Right ventricle myocardium inferior (tissue), 1 donor: ENCODE results near the gene PLAC8L1. TPM values are rescaled to one million over a fixed set of nuclear protein-coding genes. Genes with fewer than 3 reads are reported as not detected.
"Not testable (repeated sequence)": the region's sequence is repeated elsewhere in the genome, so short reads cannot be mapped to it uniquely, and the experiment has no call there.

Experiments used
- ATAC-seq: fragments of 200-7000 bp; cut with Tn5 transposase; one replicate; pipeline ENCODE4 v1.9.1; 2020; ENCODE audit warnings: mild to moderate bottlenecking, moderate library complexity
- DNase-seq: peaks from one replicate; pipeline ENCODE4 v3.0.0; 2021; ENCODE audit errors: missing footprints
- intact Hi-C: fragments of 100-400 bp; cut with DNase I; formaldehyde crosslinking; loops from one replicate; pipeline ENCODE4 v1.11.0; 2022
- long read RNA-seq: library from polyadenylated mRNA; unstranded; transcript quantifications from one replicate; pipeline ENCODE4 v2.0.0, GENCODE V29; 2021
- total RNA-seq: library from RNA; stranded (reverse); fragmentation: NEBNext Ultra II Directional; extraction: Animal tissue kit (Norgen Biotek cat#: 25700); gene quantifications from one replicate; pipeline ENCODE4 v1.2.1, GENCODE V29; 2021
- donor health status: DM: no; HTN: yes; CAD: no; lungs with severe emphysema.

Gene PLAC8L1
- total RNA-seq: not detected
- long read RNA-seq: 0 reads

- no peak for DNase-seq
- intact Hi-C loops: no loop called here
- no peak for ATAC-seq
Observed at GRCh38 chr5:146105477-146105876, at the start of gene PLAC8L1. PLAC8L1 (minus strand) TSS chr5:146105577; CDS start chr5:146104311, 1,266 bp downstream.

GRCh38 chr5:146151970-146152369 is 46.6 kb upstream of the PLAC8L1 start:
- intact Hi-C loops: no loop called here
- no peak for ATAC-seq
- DNase-seq: no peak

GRCh38 chr5:146137967-146138403 is 32.6 kb upstream of the PLAC8L1 start:
- ATAC-seq (no peak), DNase-seq (no peak)
- intact Hi-C loops: loop anchor here (10.0 kb wide), 1 partner anchor 1933 kb away; no protein-coding TSS in a partner anchor

- intact Hi-C loops: loop anchor here (10.0 kb wide), 1 partner anchor 1926 kb away; no protein-coding TSS in a partner anchor
- no peak for ATAC-seq
Observed at GRCh38 chr5:146130440-146131045, 25.2 kb upstream of the PLAC8L1 start.

GRCh38 chr5:146126068-146126467 is 20.7 kb upstream of the PLAC8L1 start:
- intact Hi-C loops: no loop called here

More at GRCh38 chr5:146130440-146131045, 25.2 kb upstream of the PLAC8L1 start:
- DNase-seq: no peak

GRCh38 chr5:146124580-146124979 is 19.2 kb upstream of the PLAC8L1 start:
- no peak for ATAC-seq
- no peak for DNase-seq
- intact Hi-C loops: no loop called here

More at GRCh38 chr5:146126068-146126467, 20.7 kb upstream of the PLAC8L1 start:
- ATAC-seq (no peak), DNase-seq (no peak)

GRCh38 chr5:146121451-146121850 is 16.1 kb upstream of the PLAC8L1 start:
- ATAC-seq, DNase-seq, intact Hi-C loops: not testable (repeated sequence)

GRCh38 chr5:146118322-146118721 is 12.9 kb upstream of the PLAC8L1 start:
- intact Hi-C loops: no loop called here
- DNase-seq: no peak

GRCh38 chr5:146117216-146117615 is 11.8 kb upstream of the PLAC8L1 start:
- DNase-seq, ATAC-seq, intact Hi-C loops: not testable (repeated sequence)

More at GRCh38 chr5:146118322-146118721, 12.9 kb upstream of the PLAC8L1 start:
- no peak for ATAC-seq

GRCh38 chr5:146116361-146116760 is 11.0 kb upstream of the PLAC8L1 start:
- no peak for DNase-seq
- no peak for ATAC-seq
- intact Hi-C loops: no loop called here

GRCh38 chr5:146112476-146112875 is 7.1 kb upstream of the PLAC8L1 start:
- intact Hi-C loops: no loop called here
- ATAC-seq: no peak
- DNase-seq: no peak

- ATAC-seq (no peak), DNase-seq (no peak)
- intact Hi-C loops: no loop called here
Observed at GRCh38 chr5:146111409-146111808, 6.0 kb upstream of the PLAC8L1 start.

- intact Hi-C loops: no loop called here
- ATAC-seq: no peak
- DNase-seq: no peak
Observed at GRCh38 chr5:146109379-146109778, 4.0 kb upstream of the PLAC8L1 start.

GRCh38 chr5:146108870-146109269 is 3.5 kb upstream of the PLAC8L1 start:
- intact Hi-C loops, ATAC-seq, DNase-seq: not testable (repeated sequence)

- intact Hi-C loops: no loop called here
- no peak for DNase-seq
- ATAC-seq: no peak
Observed at GRCh38 chr5:146107901-146108300, 2.5 kb upstream of the PLAC8L1 start.

GRCh38 chr5:146103594-146103993 is 1.8 kb downstream of the PLAC8L1 start:
- intact Hi-C loops: loop anchor here (1.0 kb wide), 1 partner anchor 32 kb away; no protein-coding TSS in a partner anchor
- DNase-seq: no peak
- peak; percentile 92 for ATAC-seq

- no peak for ATAC-seq
- DNase-seq: no peak
- intact Hi-C loops: no loop called here
Observed at GRCh38 chr5:146101646-146102045, 3.7 kb downstream of the PLAC8L1 start.

GRCh38 chr5:146098047-146098446 is 7.3 kb downstream of the PLAC8L1 start:
- intact Hi-C loops: no loop called here
- no peak for ATAC-seq
- no peak for DNase-seq

- DNase-seq: no peak
- intact Hi-C loops: no loop called here
- ATAC-seq: no peak
Observed at GRCh38 chr5:146091881-146092280, 13.5 kb downstream of the PLAC8L1 start.

- intact Hi-C loops: no loop called here
- ATAC-seq: no peak
- no peak for DNase-seq
Observed at GRCh38 chr5:146089287-146089686, 16.1 kb downstream of the PLAC8L1 start.

- intact Hi-C loops: no loop called here
- ATAC-seq: no peak
- DNase-seq: no peak
Observed at GRCh38 chr5:146088098-146088497, 17.3 kb downstream of the PLAC8L1 start.
